Parathyroid adenoma (tissue), 2 donors: ENCODE measurements around the gene FYB1.

Experiments
- H2AFZ ChIP-seq: fragments of 300-600 bp; sonication (generic); one replicate; pipeline ENCODE4 v1.7.0; 2017; ENCODE audit warnings: antibody characterized with exemption, mild to moderate bottlenecking
- H3K27ac ChIP-seq: fragments of 300-600 bp; sonication (generic); one replicate; pipeline ENCODE4 v1.7.0; 2017
- H3K27me3 ChIP-seq: fragments of 300-600 bp; sonication (generic); one replicate; pipeline ENCODE4 v1.7.0; 2017; ENCODE audit warnings: low read length; ENCODE audit not compliant: control insufficient read depth, insufficient read depth
- H3K36me3 ChIP-seq: fragments of 300-600 bp; sonication (generic); one replicate; pipeline ENCODE4 v1.7.0; 2017; ENCODE audit warnings: low read length; ENCODE audit not compliant: control insufficient read depth, insufficient read depth
- H3K4me1 ChIP-seq: fragments of 300-600 bp; sonication (generic); one replicate; pipeline ENCODE4 v1.7.0; 2017; ENCODE audit warnings: control low read depth
- H3K4me2 ChIP-seq: fragments of 300-600 bp; sonication (generic); one replicate; pipeline ENCODE4 v1.7.0; 2017; ENCODE audit warnings: low read length
- H3K4me3 ChIP-seq: fragments of 300-600 bp; sonication (generic); one replicate; pipeline ENCODE4 v1.7.0; 2017; ENCODE audit warnings: low read depth, low read length
- H3K79me2 ChIP-seq: fragments of 300-600 bp; sonication (generic); one replicate; pipeline ENCODE4 v1.7.0; 2017; ENCODE audit warnings: control low read depth
- H3K9ac ChIP-seq: fragments of 300-600 bp; sonication (generic); one replicate; pipeline ENCODE4 v1.7.0; 2017; ENCODE audit warnings: mild to moderate bottlenecking
- H3K9me3 ChIP-seq: fragments of 300-600 bp; sonication (generic); one replicate; pipeline ENCODE4 v1.7.0; 2017; ENCODE audit warnings: low read length; ENCODE audit not compliant: control insufficient read depth
- CTCF ChIP-seq: fragments of 300-600 bp; sonication (generic); IDR thresholded peaks from one replicate; pipeline ENCODE4 v1.7.0; 2017; ENCODE audit warnings: antibody characterized with exemption, mild to moderate bottlenecking
- donor health status: primary hyperparathyroidism.

Gene FYB1

GRCh38 chr5:39062104-39062503 lies 157.3 kb downstream of the FYB1 start:
- H3K79me2 ChIP-seq: peaks cover 24% of the 10 kb centered on the region
- H3K4me2 ChIP-seq: no peak overlapping the region
- H3K9ac ChIP-seq: no peak overlapping the region
- H3K36me3 ChIP-seq: no peaks in the 10 kb centered on the region
- no peak for TF ChIP-seq CTCF
- H3K4me1 ChIP-seq: no peaks in the 10 kb centered on the region
- no peaks in the 10 kb centered on the region for H3K27me3 ChIP-seq
- no peak overlapping the region for H3K27ac ChIP-seq
- no peak overlapping the region for H3K4me3 ChIP-seq
- no peak overlapping the region for H2AFZ ChIP-seq
- H3K9me3 ChIP-seq: no peaks in the 10 kb centered on the region

GRCh38 chr5:39059064-39059463 lies 160.3 kb downstream of the FYB1 start:
- no peak for TF ChIP-seq CTCF

GRCh38 chr5:39058178-39058921 lies 161.0 kb downstream of the FYB1 start:
- Histone ChIP-seq H3K4me1 (no peaks in the 10 kb centered on the region), H3K27ac (no peak overlapping the region), H3K79me2 (peaks cover 24% of the 10 kb centered on the region), H2AFZ (no peak overlapping the region), H3K27me3 (no peaks in the 10 kb centered on the region), H3K4me3 (no peak overlapping the region), H3K9me3 (no peaks in the 10 kb centered on the region), H3K4me2 (peak overlapping the region; percentile 7), H3K36me3 (no peaks in the 10 kb centered on the region), H3K9ac (no peak overlapping the region)
- TF ChIP-seq CTCF: no peak

More at GRCh38 chr5:39059064-39059463, 160.3 kb downstream of the FYB1 start:
- Histone ChIP-seq H3K27ac (no peak overlapping the region), H3K4me1 (no peaks in the 10 kb centered on the region), H3K36me3 (no peaks in the 10 kb centered on the region), H3K9me3 (no peaks in the 10 kb centered on the region), H3K79me2 (peaks cover 24% of the 10 kb centered on the region), H3K9ac (no peak overlapping the region), H3K4me2 (no peak overlapping the region), H2AFZ (no peak overlapping the region), H3K27me3 (no peaks in the 10 kb centered on the region), H3K4me3 (no peak overlapping the region)

- no peaks in the 10 kb centered on the region for H3K4me1 ChIP-seq
- H3K4me2 ChIP-seq: no peak overlapping the region
- no peak overlapping the region for H2AFZ ChIP-seq
- H3K9me3 ChIP-seq: no peaks in the 10 kb centered on the region
- no peak overlapping the region for H3K4me3 ChIP-seq
- no peaks in the 10 kb centered on the region for H3K27me3 ChIP-seq
- H3K79me2 ChIP-seq: peaks cover 24% of the 10 kb centered on the region
- no peak overlapping the region for H3K9ac ChIP-seq
- H3K27ac ChIP-seq: no peak overlapping the region
- no peak for TF ChIP-seq CTCF
- H3K36me3 ChIP-seq: no peaks in the 10 kb centered on the region
These were observed 161.6 kb downstream of the FYB1 start for GRCh38 chr5:39057734-39058133.
